Activated CD4-positive, alpha-beta T cell treated with anti-CD3 and anti-CD28 coated beads for 36 hours (primary cell): ENCODE measurements around the gene THAP10. TPM values are rescaled to one million over a fixed set of nuclear protein-coding genes. Genes with fewer than 3 reads are reported as not detected.
"Not testable (repeated sequence)": the region's sequence is repeated elsewhere in the genome, so short reads cannot be mapped to it uniquely, and the experiment has no call there.

Experiments
- ATAC-seq: fragments of 200-7000 bp; cut with Tn5 transposase; one replicate; pipeline ENCODE4 v1.10.0; 2021; ENCODE audit warnings: mild to moderate bottlenecking, moderate library complexity
- CTCF ChIA-PET: fragments of 350-600 bp; sonication (Branson Sonifier 250); formaldehyde crosslinking; loops from one replicate; lab custom pipeline; 2021; ENCODE audit warnings: antibody characterized with exemption; lab: Charles Lee
- POLR2A ChIA-PET: fragments of 350-600 bp; sonication (Branson Sonifier 250); formaldehyde crosslinking; loops from one replicate; lab custom pipeline; 2021; ENCODE audit warnings: antibody characterized with exemption, inconsistent platforms; lab: Charles Lee
- DNase-seq: peaks from one replicate; pipeline ENCODE4 v3.0.0-alpha.2; 2020
- H3K27ac Mint-ChIP-seq: one replicate; pipeline ENCODE4 v1.8.0; 2021; ENCODE audit warnings: mixed read lengths
- H3K27me3 Mint-ChIP-seq: one replicate; pipeline ENCODE4 v1.8.0; 2021; ENCODE audit warnings: mixed read lengths
- H3K36me3 Mint-ChIP-seq: one replicate; pipeline ENCODE4 v1.8.0; 2021; ENCODE audit warnings: low read depth, mixed read lengths
- H3K4me1 Mint-ChIP-seq: one replicate; pipeline ENCODE4 v1.8.0; 2021; ENCODE audit warnings: mixed read lengths
- H3K4me3 Mint-ChIP-seq: one replicate; pipeline ENCODE4 v1.8.0; 2021; ENCODE audit warnings: mild to moderate bottlenecking, moderate library complexity, mixed read lengths
- H3K9me3 Mint-ChIP-seq: one replicate; pipeline ENCODE4 v1.8.0; 2021; ENCODE audit warnings: low read depth, mixed read lengths
- intact Hi-C, 2 experiments: fragments of 100-400 bp; cut with DNase I in 1 of 2; cut with micrococcal nuclease in 1 of 2; formaldehyde crosslinking; loops; one replicate each; pipeline versions ENCODE4 v1.14.2 to v1.15.1; 2022 to 2024; cut with DNase I, micrococcal nuclease
- total RNA-seq, 2 experiments: library from RNA; stranded (reverse); gene quantifications; one replicate each; pipeline ENCODE4 v1.2.3, GENCODE V29; 2021

THAP10 gene
- under 1 TPM; 0.12 to 0.27 TPM for total RNA-seq

- H3K36me3 Mint-ChIP-seq = no peaks in the 10 kb centered on the region
- CTCF ChIA-PET = interaction anchor here (0.5 to 1.7 kb wide), 5 partner anchors 13 to 810 kb away, joined by 3 to 8 read pairs (median 3); no protein-coding TSS in a partner anchor
- peaks cover 9% of the 10 kb centered on the region for H3K4me1 Mint-ChIP-seq
- H3K9me3 Mint-ChIP-seq = no peaks in the 10 kb centered on the region
- intact Hi-C loops = loop anchor here in 1 of 2 experiments (1.0 kb wide), 1 partner anchor 129 kb away; the partner anchor contains the start of gene UACA
- peak within 1 kb of the TSS; percentile 84 for H3K4me3 Mint-ChIP-seq
- peaks cover 39% of the 10 kb centered on the region for H3K27me3 Mint-ChIP-seq
- POLR2A ChIA-PET = no interaction called here
- H3K27ac Mint-ChIP-seq = peak within 1 kb of the TSS; percentile 70
- DNase-seq = peak; percentile 71
- ATAC-seq = peak; percentile 86
Measured at GRCh38 chr15:70892002-70892911, at the start of gene THAP10, which contains the start of gene LRRC49. Gene THAP10 (minus strand): TSS chr15:70892433. CDS start chr15:70892272, 161 bp downstream. Gene LRRC49 (plus strand): TSS chr15:70892826. CDS start chr15:70892895, 69 bp downstream.

- intact Hi-C loops = no loop called here
- Mint-ChIP-seq H3K4me1 (no peaks in the 10 kb centered on the region), H3K27ac (no peak overlapping the region), H3K27me3 (no peaks in the 10 kb centered on the region), H3K36me3 (no peaks in the 10 kb centered on the region), H3K4me3 (no peak overlapping the region), H3K9me3 (no peaks in the 10 kb centered on the region)
- ChIA-PET POLR2A (no interaction called here), CTCF (no interaction called here)
- no peak for DNase-seq
- no peak for ATAC-seq
Measured at GRCh38 chr15:70936326-70936725, 44.1 kb upstream of the THAP10 start.

- Mint-ChIP-seq H3K36me3 (no peaks in the 10 kb centered on the region), H3K4me3 (no peak overlapping the region), H3K9me3 (no peaks in the 10 kb centered on the region), H3K27me3 (peaks cover 2% of the 10 kb centered on the region), H3K4me1 (no peaks in the 10 kb centered on the region), H3K27ac (no peak overlapping the region)
- ChIA-PET CTCF (no interaction called here), POLR2A (no interaction called here)
- ATAC-seq = no peak
- DNase-seq = no peak
- intact Hi-C loops = no loop called here
Measured at GRCh38 chr15:70935631-70936030, 43.4 kb upstream of the THAP10 start.

- H3K9me3 Mint-ChIP-seq = no peaks in the 10 kb centered on the region
- ATAC-seq (no peak), DNase-seq (no peak)
- ChIA-PET POLR2A (no interaction called here), CTCF (interaction anchor here (0.6 to 0.7 kb wide), 2 partner anchors 37 to 116 kb away, joined by 3 read pairs; no protein-coding TSS in a partner anchor)
- peaks cover 10% of the 10 kb centered on the region for H3K27me3 Mint-ChIP-seq
- H3K27ac Mint-ChIP-seq = no peak overlapping the region
- no peaks in the 10 kb centered on the region for H3K36me3 Mint-ChIP-seq
- H3K4me1 Mint-ChIP-seq = no peaks in the 10 kb centered on the region
- intact Hi-C loops = no loop called here
- no peak overlapping the region for H3K4me3 Mint-ChIP-seq
Measured at GRCh38 chr15:70933411-70933810, 41.2 kb upstream of the THAP10 start.

GRCh38 chr15:70932397-70932796, 40.2 kb upstream of the THAP10 start:
- Mint-ChIP-seq H3K36me3 (no peaks in the 10 kb centered on the region), H3K4me1 (no peaks in the 10 kb centered on the region), H3K27me3 (peaks cover 13% of the 10 kb centered on the region), H3K4me3 (no peak overlapping the region), H3K27ac (no peak overlapping the region), H3K9me3 (no peaks in the 10 kb centered on the region)
- ChIA-PET CTCF (interaction anchor here (0.6 to 1.2 kb wide), 3 partner anchors 14 to 756 kb away, joined by 3 to 4 read pairs (median 3); no protein-coding TSS in a partner anchor), POLR2A (no interaction called here)
- ATAC-seq = no peak
- no peak for DNase-seq
- intact Hi-C loops = no loop called here

- intact Hi-C loops = no loop called here
- ATAC-seq = no peak
- Mint-ChIP-seq H3K36me3 (no peaks in the 10 kb centered on the region), H3K27me3 (peaks cover 14% of the 10 kb centered on the region), H3K4me3 (no peak overlapping the region), H3K9me3 (no peaks in the 10 kb centered on the region), H3K27ac (no peak overlapping the region), H3K4me1 (no peaks in the 10 kb centered on the region)
- ChIA-PET CTCF (interaction anchor here (0.6 to 1.2 kb wide), 3 partner anchors 14 to 756 kb away, joined by 3 to 4 read pairs (median 3); no protein-coding TSS in a partner anchor), POLR2A (no interaction called here)
- no peak for DNase-seq
Measured at GRCh38 chr15:70931821-70932220, 39.6 kb upstream of the THAP10 start.

GRCh38 chr15:70926914-70927313, 34.7 kb upstream of the THAP10 start:
- intact Hi-C loops = not testable (repeated sequence)

GRCh38 chr15:70923311-70924080, 31.3 kb upstream of the THAP10 start:
- H3K9me3 Mint-ChIP-seq = peaks cover 2% of the 10 kb centered on the region
- POLR2A ChIA-PET = no interaction called here
- H3K36me3 Mint-ChIP-seq = no peaks in the 10 kb centered on the region
- no peak overlapping the region for H3K27ac Mint-ChIP-seq
- H3K4me1 Mint-ChIP-seq = peaks cover 2% of the 10 kb centered on the region
- no peak overlapping the region for H3K4me3 Mint-ChIP-seq
- intact Hi-C loops = no loop called here
- H3K27me3 Mint-ChIP-seq = peaks cover 21% of the 10 kb centered on the region
- CTCF ChIA-PET = no interaction called here
- DNase-seq (no peak), ATAC-seq (no peak)

More at GRCh38 chr15:70926914-70927313, 34.7 kb upstream of the THAP10 start:
- H3K4me1 Mint-ChIP-seq, CTCF ChIA-PET, DNase-seq, POLR2A ChIA-PET, H3K9me3 Mint-ChIP-seq, H3K36me3 Mint-ChIP-seq, H3K27ac Mint-ChIP-seq, ATAC-seq, H3K4me3 Mint-ChIP-seq: not testable (repeated sequence)
- peaks cover 27% of the 10 kb centered on the region for H3K27me3 Mint-ChIP-seq

GRCh38 chr15:70922119-70922518, 29.9 kb upstream of the THAP10 start:
- Mint-ChIP-seq H3K27me3 (peaks cover 23% of the 10 kb centered on the region), H3K4me1 (peaks cover 2% of the 10 kb centered on the region), H3K9me3 (peaks cover 2% of the 10 kb centered on the region), H3K27ac (no peak overlapping the region), H3K4me3 (no peak overlapping the region), H3K36me3 (no peaks in the 10 kb centered on the region)
- intact Hi-C loops = no loop called here
- POLR2A ChIA-PET = no interaction called here
- DNase-seq = no peak
- no peak for ATAC-seq
- CTCF ChIA-PET = no interaction called here

GRCh38 chr15:70920981-70921696, 28.9 kb upstream of the THAP10 start:
- Mint-ChIP-seq H3K4me1 (peaks cover 2% of the 10 kb centered on the region), H3K27me3 (peaks cover 17% of the 10 kb centered on the region), H3K9me3 (peaks cover 2% of the 10 kb centered on the region), H3K36me3 (no peaks in the 10 kb centered on the region), H3K4me3 (no peak overlapping the region), H3K27ac (no peak overlapping the region)
- no peak for DNase-seq
- ATAC-seq = no peak
- intact Hi-C loops = no loop called here
- ChIA-PET CTCF (no interaction called here), POLR2A (no interaction called here)

GRCh38 chr15:70917955-70918354, 25.7 kb upstream of the THAP10 start:
- CTCF ChIA-PET = no interaction called here
- H3K9me3 Mint-ChIP-seq = peaks cover 2% of the 10 kb centered on the region
- intact Hi-C loops = no loop called here
- H3K4me1 Mint-ChIP-seq = peaks cover 2% of the 10 kb centered on the region
- no peak overlapping the region for H3K4me3 Mint-ChIP-seq
- DNase-seq (no peak), ATAC-seq (no peak)
- H3K27ac Mint-ChIP-seq = no peak overlapping the region
- POLR2A ChIA-PET = no interaction called here
- no peaks in the 10 kb centered on the region for H3K36me3 Mint-ChIP-seq
- peaks cover 15% of the 10 kb centered on the region for H3K27me3 Mint-ChIP-seq
